ENCODE results near the gene TNXB.
"Not testable (repeated sequence)": the region's sequence is repeated elsewhere in the genome, so short reads cannot be mapped to it uniquely, and the experiment has no call there.

TNXB gene

DNA sequence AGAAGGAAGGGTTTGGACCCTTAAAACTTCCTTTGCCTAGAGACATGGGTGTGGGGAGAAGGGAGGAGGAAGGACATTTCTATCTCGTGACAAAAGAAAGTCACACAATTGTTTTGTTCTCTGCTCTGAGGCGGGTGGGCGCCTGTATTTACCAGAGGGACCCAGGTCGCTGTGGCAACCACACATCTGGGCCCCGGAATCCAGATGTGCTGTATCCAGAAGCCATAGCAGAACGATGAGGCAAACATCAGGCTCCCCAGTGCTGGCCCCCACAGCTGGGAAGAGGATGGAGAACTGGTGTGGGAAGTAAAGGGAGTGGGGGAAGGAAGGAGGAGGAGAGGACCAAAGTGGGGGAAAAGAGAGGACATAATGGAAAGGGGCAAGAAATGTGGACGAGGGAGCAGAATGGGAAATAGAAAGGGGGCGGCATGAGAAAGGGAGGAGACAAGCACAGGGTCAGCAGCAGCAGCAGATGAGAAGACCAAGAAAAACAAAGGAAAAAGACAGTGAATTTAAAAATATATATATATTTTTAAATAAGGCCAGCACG is 3.4 kb upstream of the TNXB start:
- DNase-seq (ENCODE audit: low spot score): no peak

- no peak for DNase-seq (ENCODE audit: low spot score)
These were observed 2.4 kb upstream of the TNXB start for GRCh38 chr6:32111424-32112066.

- no peak for DNase-seq (ENCODE audit: low spot score)
These were observed 1.5 kb upstream of the TNXB start for GRCh38 chr6:32110632-32111031.

DNA sequence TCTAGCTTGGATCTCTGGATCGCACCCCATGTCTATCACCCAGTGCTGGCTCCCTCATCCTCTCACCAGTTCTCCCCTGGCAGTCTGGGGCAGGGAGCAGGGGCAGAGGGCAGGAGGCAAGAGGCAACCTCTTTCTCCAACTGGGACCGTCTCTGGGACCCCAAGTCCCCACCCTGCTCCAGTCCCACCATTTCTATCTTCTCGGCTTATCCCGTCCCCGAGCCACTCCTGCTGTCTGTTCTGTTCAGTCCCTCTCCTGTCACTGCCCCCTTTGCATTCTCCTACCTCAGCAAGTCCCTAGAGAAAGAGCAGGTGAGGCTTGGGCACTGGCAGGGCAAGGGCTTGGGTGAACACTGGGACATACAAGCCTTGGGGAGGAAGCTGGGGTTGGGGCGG is 625 bp upstream of the TNXB start:
- DNase-seq (ENCODE audit: low spot score): no peak

DNA sequence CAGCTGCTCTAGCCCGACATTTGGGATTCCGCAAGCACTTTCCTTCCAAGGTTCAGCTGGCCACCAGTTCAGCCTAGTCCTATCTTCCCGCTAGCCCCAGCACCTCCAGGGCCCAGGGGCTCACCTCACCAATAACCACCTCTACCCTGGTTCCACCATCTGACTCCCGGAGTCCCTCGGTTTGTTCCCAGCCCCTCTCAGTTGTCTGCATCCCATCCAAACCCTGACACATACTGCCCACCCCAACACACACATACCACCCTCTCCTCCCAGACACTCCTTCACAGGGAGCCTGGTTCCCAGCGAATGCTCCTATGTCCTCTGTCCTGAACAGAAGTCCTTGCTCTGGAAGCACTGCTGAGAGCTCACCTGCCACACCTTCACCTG is 418 bp downstream of the TNXB start:
- DNase-seq (ENCODE audit: low spot score): no peak

- peak; percentile 16 for DNase-seq (ENCODE audit: low spot score)
These were observed 977 bp downstream of the TNXB start for GRCh38 chr6:32108094-32108627.

GRCh38 chr6:32107406-32107805 is 1.7 kb downstream of the TNXB start:
- DNase-seq (ENCODE audit: low spot score): no peak

DNA sequence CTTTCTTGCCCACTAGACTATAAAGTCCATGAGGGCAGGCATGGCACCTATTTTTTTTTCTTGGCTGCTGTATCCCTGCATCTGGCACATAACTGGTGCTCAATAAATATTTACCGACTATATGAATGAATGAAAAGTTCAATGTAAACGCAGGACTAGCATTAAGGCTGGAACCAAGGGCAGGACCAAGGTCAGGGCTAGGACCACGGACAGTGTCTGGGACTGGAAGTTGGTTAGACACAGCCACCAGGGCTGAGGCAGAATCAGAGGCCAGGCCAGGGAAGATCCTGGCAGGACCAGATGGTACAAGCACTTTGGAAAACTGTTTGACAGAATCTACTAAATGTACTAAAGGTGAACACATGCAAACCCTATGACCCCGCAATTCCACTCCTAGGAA is 3.7 kb downstream of the TNXB start:
- DNase-seq (ENCODE audit: low spot score): no peak

DNA sequence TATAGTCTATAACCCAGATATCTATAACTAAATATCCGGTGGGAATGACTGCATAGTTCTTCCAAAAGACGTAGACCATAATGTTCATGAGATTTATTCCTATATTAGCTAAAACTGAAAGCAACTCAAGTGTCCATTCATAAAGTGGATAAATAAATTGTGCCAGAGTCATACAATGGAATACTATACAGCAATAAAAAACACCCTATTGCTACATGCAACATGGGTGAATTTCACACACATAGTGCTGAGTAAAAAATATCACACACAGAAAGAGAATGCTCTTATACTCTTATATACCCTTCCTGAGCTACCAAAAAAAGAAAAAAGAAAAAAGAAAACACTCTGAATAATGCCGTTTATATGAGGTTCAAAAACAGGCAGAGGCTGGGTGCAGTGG is 6.9 kb downstream of the TNXB start:
- DNase-seq (ENCODE audit: low spot score): no peak

DNA sequence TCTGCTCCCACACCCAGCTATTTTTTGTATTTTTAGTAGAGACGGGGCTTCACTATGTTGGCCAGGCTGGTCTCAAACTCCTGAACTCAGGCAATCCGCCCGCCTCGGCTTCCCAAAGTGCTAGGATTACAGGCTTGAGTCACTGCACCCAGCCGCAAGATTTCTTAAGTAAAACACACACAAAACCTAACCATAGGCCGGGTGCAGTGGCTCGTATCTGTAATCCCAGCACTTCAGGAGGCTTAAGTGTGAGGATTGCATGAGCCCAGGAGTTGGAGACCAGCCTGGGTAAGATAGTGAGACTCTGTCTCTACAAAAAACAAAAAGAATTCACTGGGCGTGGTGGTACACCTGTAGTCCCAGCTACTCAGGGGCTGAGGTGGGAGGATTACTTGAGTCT is 8.9 kb downstream of the TNXB start:
- not testable (repeated sequence) for DNase-seq (ENCODE audit: low spot score)

- DNase-seq (ENCODE audit: low spot score): no peak
These were observed 11.8 kb downstream of the TNXB start for GRCh38 chr6:32097364-32097763.

GRCh38 chr6:32096394-32097258 is 12.5 kb downstream of the TNXB start:
- DNase-seq (ENCODE audit: low spot score): no peak

GRCh38 chr6:32096087-32096393 is 13.1 kb downstream of the TNXB start:
- no peak for DNase-seq (ENCODE audit: low spot score)

DNA sequence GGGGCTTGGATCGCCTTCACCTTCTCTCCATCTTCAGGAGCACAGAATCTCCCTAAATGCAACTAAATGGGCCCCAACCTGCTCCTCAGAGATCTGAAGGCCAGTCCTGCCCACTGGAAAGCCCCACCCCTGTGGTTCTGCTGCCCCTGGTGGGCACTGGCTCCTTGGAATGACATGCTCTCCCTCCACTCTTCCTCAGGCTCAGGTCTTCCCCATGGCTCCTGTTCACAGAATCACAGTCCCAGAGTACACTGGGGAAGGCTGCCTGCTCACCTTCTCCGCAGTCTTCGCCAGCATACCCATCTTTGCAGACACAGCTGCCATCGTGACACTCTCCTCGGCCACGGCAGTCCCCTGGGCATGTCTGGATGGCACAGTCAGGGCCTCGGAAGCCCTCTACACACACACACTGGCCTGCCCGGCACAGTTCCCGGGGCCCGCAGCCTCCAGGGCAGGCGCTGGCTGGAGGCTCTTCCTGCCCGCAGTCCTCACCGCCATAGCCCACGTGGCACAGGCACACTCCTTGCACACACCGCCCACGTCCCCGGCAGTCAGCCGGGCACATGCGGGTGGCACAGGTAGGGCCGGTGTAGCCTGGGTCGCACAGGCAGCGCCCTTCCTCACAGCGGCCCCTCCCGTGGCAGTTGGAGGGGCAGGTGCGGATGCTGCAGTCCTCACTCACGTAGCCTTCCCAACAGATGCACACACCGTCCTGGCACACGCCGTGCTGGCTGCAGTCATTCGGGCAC is 13.6 kb downstream of the TNXB start:
- DNase-seq (ENCODE audit: low spot score): no peak

DNA sequence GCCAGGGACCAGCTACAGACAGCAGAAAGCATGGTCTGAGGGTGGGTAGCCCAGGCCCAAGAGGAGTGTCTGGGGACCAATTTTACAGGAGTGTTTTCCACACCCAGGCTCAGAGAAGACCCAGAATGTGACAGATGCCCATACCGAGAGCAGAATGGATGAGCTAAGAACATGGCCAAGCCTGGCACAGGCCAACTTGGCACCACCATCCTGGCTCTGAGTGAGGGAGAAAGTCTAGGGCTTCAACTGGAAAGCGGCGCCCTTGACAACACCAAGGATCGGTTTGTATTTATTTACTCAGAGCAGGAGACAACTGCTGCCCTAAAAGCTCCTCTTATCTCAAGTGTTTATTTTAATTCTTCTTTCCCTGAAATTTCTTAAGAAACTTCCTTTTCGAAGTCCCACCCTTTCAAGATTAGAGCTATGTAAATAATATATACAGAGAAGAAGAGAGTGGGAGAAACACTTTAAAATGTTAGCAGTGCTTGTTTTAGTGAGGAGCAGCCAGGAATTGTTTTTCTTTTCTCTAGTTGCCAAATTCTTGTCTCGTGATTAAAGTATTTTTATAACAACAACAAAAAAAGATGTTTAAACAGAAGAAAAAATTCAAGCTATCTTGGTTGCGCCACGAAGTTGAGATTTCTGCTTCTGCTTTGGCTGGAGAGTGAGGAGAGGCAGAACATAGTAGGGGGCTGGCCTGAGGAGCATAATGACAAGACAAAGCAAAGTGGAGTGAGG is 16.2 kb downstream of the TNXB start:
- DNase-seq (ENCODE audit: low spot score): no peak

DNA sequence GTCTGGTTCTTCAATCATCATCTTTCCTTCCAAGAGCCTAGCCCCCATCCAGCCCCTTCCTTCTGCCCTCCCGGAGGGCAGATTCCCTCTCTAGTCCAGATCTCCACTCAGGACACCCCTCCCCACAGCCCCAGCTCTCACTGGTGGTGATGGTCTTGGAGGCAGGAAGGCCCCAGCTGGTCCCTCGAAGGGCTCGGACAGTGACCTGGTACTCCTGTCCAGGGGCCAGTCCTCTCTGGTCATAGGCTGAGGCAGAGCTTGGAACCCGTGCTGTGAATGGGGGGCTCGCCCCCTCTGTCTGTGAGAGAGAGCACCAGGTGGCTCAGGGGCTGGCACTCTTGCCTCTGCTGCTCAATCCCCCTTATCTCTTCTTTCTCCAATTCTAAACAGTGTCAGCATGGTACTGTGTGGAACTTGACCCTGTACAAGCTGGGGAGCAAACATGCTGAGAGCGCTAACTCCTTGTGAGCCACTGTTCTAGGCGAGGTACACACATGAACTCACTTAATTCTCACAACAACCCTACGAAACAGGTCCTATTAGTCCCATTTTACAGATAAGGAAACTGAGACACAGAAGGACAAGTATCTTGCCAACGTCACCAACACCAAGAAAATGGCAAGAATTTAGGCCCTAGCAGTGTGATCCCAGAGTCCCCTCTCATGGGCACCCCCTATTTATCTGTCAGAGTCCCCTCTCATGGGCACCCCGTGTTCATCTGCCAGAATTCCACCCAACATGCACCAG is 19.9 kb downstream of the TNXB start:
- DNase-seq (ENCODE audit: low spot score): no peak

DNA sequence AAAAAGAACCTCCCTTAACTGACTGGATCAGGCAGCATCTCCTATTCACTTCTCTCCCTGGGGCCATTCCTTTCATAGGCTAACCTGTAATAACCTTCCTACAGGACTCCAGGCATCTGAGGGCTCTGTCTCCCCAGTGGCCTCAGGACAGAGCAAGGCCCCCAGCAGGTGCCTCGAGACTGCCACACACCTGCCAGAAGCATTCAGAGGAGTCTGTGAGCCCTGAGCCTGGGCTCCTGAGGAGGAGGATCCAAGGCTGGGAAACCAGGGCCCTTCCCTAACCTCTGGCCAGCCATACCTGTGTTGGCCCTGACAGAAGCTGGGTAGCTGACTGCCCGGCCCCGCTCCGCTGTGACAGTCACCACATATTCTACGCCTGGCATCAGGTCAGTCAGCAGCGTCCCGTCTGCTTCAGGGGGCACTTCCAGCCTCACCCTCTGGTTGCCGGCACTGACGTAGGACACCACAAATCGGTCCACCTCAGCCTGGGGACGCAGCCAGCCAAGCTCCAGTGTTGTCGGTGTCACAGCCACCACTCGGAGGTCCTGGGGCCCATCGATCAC is 20.6 kb downstream of the TNXB start:
- DNase-seq (ENCODE audit: low spot score): no peak

DNA sequence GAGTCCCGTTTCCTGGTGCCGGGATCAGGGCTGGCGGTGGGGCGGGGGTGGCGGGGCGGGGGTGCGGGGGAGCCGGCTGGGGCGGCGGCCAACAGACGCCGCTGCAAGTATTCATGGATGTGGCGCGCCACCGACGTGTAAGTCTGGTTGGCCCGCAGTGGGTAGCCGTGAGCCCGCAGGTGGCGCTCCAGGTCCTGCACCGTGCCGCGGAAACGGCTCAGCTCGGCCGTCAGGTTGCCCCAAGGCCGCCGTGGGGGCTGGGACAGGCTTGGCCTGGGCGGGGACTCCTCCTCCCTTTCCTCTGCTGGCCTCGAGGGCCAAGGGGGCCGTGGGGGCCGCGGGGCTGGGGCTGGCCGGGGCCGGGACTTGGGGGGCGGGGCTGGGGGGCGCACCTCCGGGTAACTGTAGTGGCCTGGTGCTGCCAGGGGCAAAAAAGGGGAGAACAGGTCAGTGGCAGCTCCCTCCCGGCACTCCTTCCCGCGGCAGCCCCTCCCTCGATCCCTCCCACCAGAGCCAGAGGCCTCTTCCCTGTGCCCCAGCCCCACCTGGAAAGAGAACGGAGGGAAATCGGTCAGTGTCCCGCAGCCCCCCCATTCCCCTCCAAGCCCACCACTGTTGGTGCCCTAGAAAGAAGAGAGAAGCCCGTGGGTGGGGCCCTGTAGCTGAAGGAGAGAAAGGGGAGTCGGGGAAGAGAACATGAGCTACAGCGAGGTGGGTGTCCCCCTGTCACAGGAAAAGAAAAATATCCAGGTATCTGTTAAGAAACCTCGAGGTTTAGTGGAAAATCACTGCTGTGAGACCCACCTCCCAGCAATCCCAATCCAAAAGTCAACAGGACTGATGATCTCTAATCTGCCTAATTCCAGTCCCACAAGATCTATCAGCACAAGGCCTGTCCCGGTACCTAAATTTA is 21.3 kb downstream of the TNXB start:
- DNase-seq (ENCODE audit: low spot score): peak; percentile 64

DNA sequence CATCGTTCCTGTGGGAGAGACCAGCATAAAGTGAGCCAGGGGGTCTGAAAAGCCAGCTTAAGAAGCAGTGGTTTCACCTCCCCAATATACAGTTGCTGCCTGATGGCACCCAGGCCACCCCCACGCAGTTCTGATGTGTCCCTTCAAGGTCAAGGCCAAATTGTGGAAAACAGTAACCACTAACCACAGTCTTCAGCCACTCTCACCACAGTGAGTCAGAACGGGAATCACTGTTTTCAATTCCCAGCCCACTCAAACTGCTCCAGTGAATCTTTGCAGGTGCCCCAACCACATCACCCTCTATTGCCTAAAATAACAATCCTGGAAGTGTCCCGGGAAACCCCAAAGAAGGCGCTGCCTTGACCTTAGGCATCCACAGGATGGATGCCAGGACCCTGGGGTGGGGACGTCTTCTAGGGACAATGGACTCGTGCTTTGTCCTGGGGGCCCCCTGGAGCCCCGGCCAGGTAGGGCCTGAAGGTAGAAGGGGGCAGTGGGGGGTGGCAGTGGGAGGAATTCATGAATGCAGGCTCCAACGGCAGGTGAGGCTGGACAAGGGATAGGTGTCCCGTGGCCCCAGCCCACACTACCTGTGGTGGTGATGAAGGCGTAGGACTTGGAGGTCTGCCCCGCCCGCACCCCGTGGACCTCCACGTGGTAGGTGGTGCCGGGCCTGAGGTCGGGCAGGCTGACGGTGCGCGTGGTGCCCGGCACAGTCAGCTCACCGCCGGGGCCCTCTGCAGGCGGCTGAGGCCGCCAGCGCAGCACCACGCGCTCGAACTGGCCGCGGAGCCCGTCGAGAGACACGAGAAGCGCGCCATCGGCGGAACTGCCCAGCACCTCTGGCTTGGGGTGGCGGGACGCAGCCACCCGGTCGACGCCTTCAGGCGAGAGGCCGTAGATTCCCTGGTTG is 22.2 kb downstream of the TNXB start:
- no peak for DNase-seq (ENCODE audit: low spot score)

Measured in LoVo (cell line).